HepG2 (cell line): Measurements from ENCODE around the gene KRI1. TPM values are rescaled to one million over a fixed set of nuclear protein-coding genes. Genes with fewer than 3 reads are reported as not detected.

ENCODE experiments used
- ATAC-seq: fragments of 200-7000 bp; cut with Tn5 transposase; 3 replicates; pipeline ENCODE4 v1.9.1; 2020; ENCODE audit warnings: mild to moderate bottlenecking, moderate library complexity
- BruUV-seq: library from RNA; stranded (reverse); fragments of 400-500 nt; replicated peaks from 2 replicates; lab custom pipeline; 2021; lab: Mats Ljungman, UMichigan
- CTCF ChIA-PET: fragments of 300-600 bp; formaldehyde crosslinking; extraction: SDS; loops from one replicate; lab custom pipeline; 2021; ENCODE audit warnings: low total read pairs, inconsistent platforms, low intra/inter-chr PET ratio; lab: Yijun Ruan, JAX
- POLR2A ChIA-PET: fragments of 350-600 bp; sonication (Branson Sonifier 250); formaldehyde crosslinking; loops from one replicate; lab custom pipeline; 2020; ENCODE audit warnings: antibody characterized with exemption, inconsistent platforms; lab: Yijun Ruan, JAX
- DNase-seq: peaks from one replicate; pipeline ENCODE4 v3.0.0-alpha.2; 2015; ENCODE audit warnings: low spot score
- FAIRE-seq: peaks from 3 replicates; lab custom pipeline; 2011; peaks lifted over from hg19 to GRCh38; lab: Jason Lieb, UNC
- H2AFZ ChIP-seq: one replicate; pipeline ENCODE4 v1.6.1; 2011; ENCODE audit warnings: low read length, inconsistent platforms
- H3K27ac ChIP-seq: fragments of 300-600 bp; 3 replicates; pipeline ENCODE4 v1.8.0; 2011; ENCODE audit warnings: mixed run types, mild to moderate bottlenecking, mixed read lengths, low read length, inconsistent platforms; ENCODE audit not compliant: insufficient read depth; ENCODE audit errors: extremely low read length
- H3K27me3 ChIP-seq, 2 experiments: fragments of 200-600 bp in 1 of 2; 2 replicates in 1 of 2; 3 replicates in 1 of 2; pipeline versions ENCODE4 v1.6.0 to v1.8.0; 2011; ENCODE audit warnings: low read length in 2 of 2, mild to moderate bottlenecking in 2 of 2, moderate library complexity in 2 of 2, inconsistent platforms in 1 of 2; ENCODE audit not compliant: insufficient read depth in 2 of 2, control insufficient read depth in 1 of 2
- H3K36me3 ChIP-seq, 2 experiments: fragments of 200-600 bp in 1 of 2; replicated peaks in 1 of 2; 2 replicates in 1 of 2; 3 replicates in 1 of 2; pipeline versions ENCODE4 v1.5.1 to v1.8.0; 2011; ENCODE audit warnings: low read length in 2 of 2, inconsistent platforms in 1 of 2; ENCODE audit not compliant: insufficient read depth in 2 of 2, control insufficient read depth in 1 of 2
- H3K4me1 ChIP-seq: 2 replicates; pipeline ENCODE4 v1.5.1; 2012; ENCODE audit warnings: low read length, inconsistent platforms; ENCODE audit not compliant: insufficient read depth
- H3K4me2 ChIP-seq: 2 replicates; pipeline ENCODE4 v1.6.0; 2011; ENCODE audit warnings: low read depth, low read length, inconsistent platforms
- H3K4me3 ChIP-seq, 3 experiments: fragments of 200-600 bp in 1 of 3; sonication (generic), shearing (Covaris generic) in 1 of 3; replicated peaks in 1 of 3; 2 replicates each; pipeline ENCODE4 v1.5.1; 2011 to 2016; ENCODE audit warnings: low read length in 3 of 3, inconsistent platforms in 2 of 3, low read depth in 2 of 3, mild to moderate bottlenecking in 2 of 3, control low read depth in 1 of 3, mixed read lengths in 1 of 3; ENCODE audit not compliant: insufficient read depth in 1 of 3
- H3K79me2 ChIP-seq: one replicate; pipeline ENCODE4 v1.6.1; 2011; ENCODE audit warnings: low read length, inconsistent platforms; ENCODE audit not compliant: insufficient read depth
- H3K9ac ChIP-seq: 2 replicates; pipeline ENCODE4 v1.6.0; 2011; ENCODE audit warnings: mild to moderate bottlenecking, low read depth, low read length, inconsistent platforms; ENCODE audit not compliant: insufficient read depth
- H3K9me3 ChIP-seq: 2 replicates; pipeline ENCODE4 v1.5.1; 2012; ENCODE audit warnings: mild to moderate bottlenecking, low read length
- H4K20me1 ChIP-seq: 2 replicates; pipeline ENCODE4 v1.6.0; 2011; ENCODE audit warnings: inconsistent platforms, mild to moderate bottlenecking, low read length, moderate library complexity; ENCODE audit not compliant: insufficient read depth
- MTA1 ChIP-seq: sonication (generic); formaldehyde crosslinking; IDR thresholded peaks from 2 replicates; pipeline ENCODE4 v1.4.0; 2020; ENCODE audit warnings: missing genetic modification reagents, mild to moderate bottlenecking, borderline replicate concordance
- MTF2 ChIP-seq: sonication (generic); formaldehyde crosslinking; IDR thresholded peaks from 2 replicates; pipeline ENCODE4 v1.5.0; 2020; ENCODE audit warnings: missing genetic modification reagents, borderline replicate concordance
- NCOA5 ChIP-seq: sonication (generic); formaldehyde crosslinking; IDR thresholded peaks from 2 replicates; pipeline ENCODE4 v1.4.0; 2020; ENCODE audit warnings: missing genetic modification reagents
- NFKBIZ ChIP-seq: IDR thresholded peaks from 2 replicates; pipeline ENCODE4 v1.6.1; 2018; ENCODE audit warnings: missing genetic modification reagents, missing compliant biosample characterization
- ZNF263 ChIP-seq: sonication (generic); formaldehyde crosslinking; IDR thresholded peaks from 2 replicates; pipeline ENCODE4 v1.4.0; 2020; ENCODE audit warnings: missing genetic modification reagents
- ZNF383 ChIP-seq: sonication (generic); formaldehyde crosslinking; IDR thresholded peaks from 2 replicates; pipeline ENCODE4 v1.4.0; 2020; ENCODE audit warnings: missing genetic modification reagents, mild to moderate bottlenecking, borderline replicate concordance
- ZNF547 ChIP-seq: sonication (generic); formaldehyde crosslinking; IDR thresholded peaks from 2 replicates; pipeline ENCODE4 v1.5.1; 2020; ENCODE audit warnings: mild to moderate bottlenecking, missing genetic modification reagents
- ZNF709 ChIP-seq: sonication (generic); formaldehyde crosslinking; IDR thresholded peaks from 2 replicates; pipeline ENCODE4 v1.5.0; 2020; ENCODE audit warnings: mild to moderate bottlenecking, missing genetic modification reagents
- ZSCAN21 ChIP-seq: sonication (generic); formaldehyde crosslinking; IDR thresholded peaks from 2 replicates; pipeline ENCODE4 v1.8.0; 2022; ENCODE audit warnings: mild to moderate bottlenecking, missing genetic modification reagents, moderate library complexity, borderline replicate concordance
- WGBS: methylation state at CpG from one replicate; pipeline ENCODE4 v1.1.6; 2017; ENCODE audit warnings: low lambda C conversion rate; 5-methylcytosine and 5-hydroxymethylcytosine counted together
- in situ Hi-C: cut with HindIII; loops from 2 replicates; pipeline ENCODE4 v1.10.0; 2017; ENCODE audit warnings: low pct_unique_long_range_greater_than_20kb; ENCODE audit not compliant: extremely low pct_ligation_motif_present
- intact Hi-C: fragments of 100-400 bp; cut with micrococcal nuclease; formaldehyde crosslinking; loops from one replicate; pipeline ENCODE4 v1.10.0; 2022; ENCODE audit not compliant: unreplicated experiment
- polyA plus RNA-seq, 8 experiments: library from polyadenylated mRNA; depleted of rRNA in 3 of 8; stranded (reverse) in 7 of 8; unstranded in 1 of 8; fragments of >200 nt; fragmentation: Illumina TruSeq in 4 of 8; extraction: Trizol in 4 of 8; gene quantifications; 2 replicates each; pipeline versions ENCODE4 v1.2.1 to v1.2.3, GENCODE V29; 2011 to 2016; ENCODE audit warnings: low read depth in 4 of 8, missing spikeins in 1 of 8, mixed read lengths in 1 of 8; ENCODE audit not compliant: insufficient read depth in 1 of 8
- total RNA-seq, 5 experiments: library from RNA; depleted of rRNA; stranded (reverse); fragments of >200 nt; fragmentation: Illumina TruSeq; extraction: Trizol; gene quantifications; 2 replicates each; pipeline ENCODE4 v1.2.3, GENCODE V29; 2016; ENCODE audit warnings: low read depth in 1 of 5
- TF ChIP-seq, protein P1 (sequence below): sonication (generic); formaldehyde crosslinking; IDR thresholded peaks from 2 replicates; pipeline ENCODE4 v1.4.0; 2020; ENCODE audit warnings: missing genetic modification reagents
- TF ChIP-seq, protein P2 (sequence below): sonication (generic); formaldehyde crosslinking; IDR thresholded peaks from 2 replicates; pipeline ENCODE4 v1.5.0; 2020; ENCODE audit warnings: mild to moderate bottlenecking, missing genetic modification reagents, moderate library complexity
- TF ChIP-seq, protein P3 (sequence below): sonication (generic); formaldehyde crosslinking; IDR thresholded peaks from 2 replicates; pipeline ENCODE4 v1.8.0; 2022; ENCODE audit warnings: missing genetic modification reagents, mild to moderate bottlenecking, inconsistent platforms, borderline replicate concordance
- TF ChIP-seq, protein P4 (sequence below): sonication (generic); formaldehyde crosslinking; IDR thresholded peaks from 2 replicates; pipeline ENCODE4 v1.4.0; 2020; ENCODE audit warnings: missing genetic modification reagents

Gene KRI1
- total and polyA plus RNA-seq, 2 of the 13 experiments (the other 11 are each of a cell fraction or from before 2014, with no cell fraction given): 9.1 to 11.7 TPM

DNA sequence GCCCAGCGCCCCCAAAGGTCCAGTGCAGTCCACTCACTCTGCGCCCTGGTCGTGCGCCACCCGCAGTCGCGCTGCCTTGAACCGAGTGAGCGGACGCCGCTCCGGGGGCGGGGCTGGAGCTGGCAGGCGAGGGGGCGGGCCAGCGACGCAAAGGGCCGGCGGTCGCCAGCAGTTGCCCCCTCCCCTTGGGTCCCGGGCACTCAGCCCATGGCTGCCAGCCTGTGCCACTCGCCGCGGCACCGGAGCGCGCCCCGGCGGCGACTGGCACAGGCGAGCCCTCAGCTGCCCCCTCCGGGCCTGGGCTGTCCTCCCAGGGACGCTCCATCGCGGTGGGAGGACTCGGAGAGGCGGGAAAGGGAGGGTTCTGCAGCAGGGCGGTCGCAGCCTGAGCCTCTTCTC, 48.5 kb downstream of the KRI1 start, which contains the start of gene S1PR5:
Gene S1PR5, minus strand, starts transcription at position 87 of the 399 bp plus-strand sequence. CDS start 2,436 bp downstream, outside the sequence.
- in situ Hi-C loops: no loop called here
- DNase-seq: no peak
- POLR2A ChIA-PET: no interaction called here
- peak; percentile 71; the same call in 1 of the 2 replicates for TF ChIP-seq MTF2 (CRISPR knock-in tag)
- no peak for TF ChIP-seq NFKBIZ (CRISPR knock-in tag)
- TF ChIP-seq, protein P1, sequence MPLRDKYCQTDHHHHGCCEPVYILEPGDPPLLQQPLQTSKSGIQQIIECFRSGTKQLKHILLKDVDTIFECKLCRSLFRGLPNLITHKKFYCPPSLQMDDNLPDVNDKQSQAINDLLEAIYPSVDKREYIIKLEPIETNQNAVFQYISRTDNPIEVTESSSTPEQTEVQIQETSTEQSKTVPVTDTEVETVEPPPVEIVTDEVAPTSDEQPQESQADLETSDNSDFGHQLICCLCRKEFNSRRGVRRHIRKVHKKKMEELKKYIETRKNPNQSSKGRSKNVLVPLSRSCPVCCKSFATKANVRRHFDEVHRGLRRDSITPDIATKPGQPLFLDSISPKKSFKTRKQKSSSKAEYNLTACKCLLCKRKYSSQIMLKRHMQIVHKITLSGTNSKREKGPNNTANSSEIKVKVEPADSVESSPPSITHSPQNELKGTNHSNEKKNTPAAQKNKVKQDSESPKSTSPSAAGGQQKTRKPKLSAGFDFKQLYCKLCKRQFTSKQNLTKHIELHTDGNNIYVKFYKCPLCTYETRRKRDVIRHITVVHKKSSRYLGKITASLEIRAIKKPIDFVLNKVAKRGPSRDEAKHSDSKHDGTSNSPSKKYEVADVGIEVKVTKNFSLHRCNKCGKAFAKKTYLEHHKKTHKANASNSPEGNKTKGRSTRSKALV: peak; percentile 91
- 0 out of 2 replicates have a peak, but pooled peaks have one; percentile 40 for TF ChIP-seq ZSCAN21 (CRISPR knock-in tag)
- TF ChIP-seq ZNF709: no peak
- TF ChIP-seq MTA1: 0 out of 2 replicates have a peak, but pooled peaks have one; percentile 18
- no peak for TF ChIP-seq ZNF383 (CRISPR knock-in tag)
- TF ChIP-seq, protein P2, sequence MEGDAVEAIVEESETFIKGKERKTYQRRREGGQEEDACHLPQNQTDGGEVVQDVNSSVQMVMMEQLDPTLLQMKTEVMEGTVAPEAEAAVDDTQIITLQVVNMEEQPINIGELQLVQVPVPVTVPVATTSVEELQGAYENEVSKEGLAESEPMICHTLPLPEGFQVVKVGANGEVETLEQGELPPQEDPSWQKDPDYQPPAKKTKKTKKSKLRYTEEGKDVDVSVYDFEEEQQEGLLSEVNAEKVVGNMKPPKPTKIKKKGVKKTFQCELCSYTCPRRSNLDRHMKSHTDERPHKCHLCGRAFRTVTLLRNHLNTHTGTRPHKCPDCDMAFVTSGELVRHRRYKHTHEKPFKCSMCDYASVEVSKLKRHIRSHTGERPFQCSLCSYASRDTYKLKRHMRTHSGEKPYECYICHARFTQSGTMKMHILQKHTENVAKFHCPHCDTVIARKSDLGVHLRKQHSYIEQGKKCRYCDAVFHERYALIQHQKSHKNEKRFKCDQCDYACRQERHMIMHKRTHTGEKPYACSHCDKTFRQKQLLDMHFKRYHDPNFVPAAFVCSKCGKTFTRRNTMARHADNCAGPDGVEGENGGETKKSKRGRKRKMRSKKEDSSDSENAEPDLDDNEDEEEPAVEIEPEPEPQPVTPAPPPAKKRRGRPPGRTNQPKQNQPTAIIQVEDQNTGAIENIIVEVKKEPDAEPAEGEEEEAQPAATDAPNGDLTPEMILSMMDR (CRISPR knock-in tag): peak; percentile 31
- TF ChIP-seq ZNF263: peak; percentile 87
- TF ChIP-seq, protein P3, sequence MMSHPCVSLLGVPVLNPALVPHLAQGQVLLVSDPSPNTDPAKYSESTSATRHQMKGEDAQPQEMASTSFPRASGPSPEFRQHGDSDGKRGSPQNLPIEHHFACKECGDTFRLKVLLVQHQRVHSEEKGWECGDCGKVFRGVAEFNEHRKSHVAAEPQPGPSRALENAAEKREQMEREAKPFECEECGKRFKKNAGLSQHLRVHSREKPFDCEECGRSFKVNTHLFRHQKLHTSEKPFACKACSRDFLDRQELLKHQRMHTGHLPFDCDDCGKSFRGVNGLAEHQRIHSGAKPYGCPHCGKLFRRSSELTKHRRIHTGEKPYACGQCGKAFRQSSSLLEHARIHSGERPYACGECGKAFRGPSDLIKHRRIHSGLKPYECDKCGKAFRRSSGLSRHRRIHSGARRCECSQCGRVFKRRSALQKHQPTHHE (CRISPR knock-in tag): 0 out of 2 replicates have a peak, but pooled peaks have one; percentile 30
- 0 out of 2 replicates have a peak, but pooled peaks have one; percentile 24 for TF ChIP-seq ZNF547 (CRISPR knock-in tag)
- TF ChIP-seq, protein P4, sequence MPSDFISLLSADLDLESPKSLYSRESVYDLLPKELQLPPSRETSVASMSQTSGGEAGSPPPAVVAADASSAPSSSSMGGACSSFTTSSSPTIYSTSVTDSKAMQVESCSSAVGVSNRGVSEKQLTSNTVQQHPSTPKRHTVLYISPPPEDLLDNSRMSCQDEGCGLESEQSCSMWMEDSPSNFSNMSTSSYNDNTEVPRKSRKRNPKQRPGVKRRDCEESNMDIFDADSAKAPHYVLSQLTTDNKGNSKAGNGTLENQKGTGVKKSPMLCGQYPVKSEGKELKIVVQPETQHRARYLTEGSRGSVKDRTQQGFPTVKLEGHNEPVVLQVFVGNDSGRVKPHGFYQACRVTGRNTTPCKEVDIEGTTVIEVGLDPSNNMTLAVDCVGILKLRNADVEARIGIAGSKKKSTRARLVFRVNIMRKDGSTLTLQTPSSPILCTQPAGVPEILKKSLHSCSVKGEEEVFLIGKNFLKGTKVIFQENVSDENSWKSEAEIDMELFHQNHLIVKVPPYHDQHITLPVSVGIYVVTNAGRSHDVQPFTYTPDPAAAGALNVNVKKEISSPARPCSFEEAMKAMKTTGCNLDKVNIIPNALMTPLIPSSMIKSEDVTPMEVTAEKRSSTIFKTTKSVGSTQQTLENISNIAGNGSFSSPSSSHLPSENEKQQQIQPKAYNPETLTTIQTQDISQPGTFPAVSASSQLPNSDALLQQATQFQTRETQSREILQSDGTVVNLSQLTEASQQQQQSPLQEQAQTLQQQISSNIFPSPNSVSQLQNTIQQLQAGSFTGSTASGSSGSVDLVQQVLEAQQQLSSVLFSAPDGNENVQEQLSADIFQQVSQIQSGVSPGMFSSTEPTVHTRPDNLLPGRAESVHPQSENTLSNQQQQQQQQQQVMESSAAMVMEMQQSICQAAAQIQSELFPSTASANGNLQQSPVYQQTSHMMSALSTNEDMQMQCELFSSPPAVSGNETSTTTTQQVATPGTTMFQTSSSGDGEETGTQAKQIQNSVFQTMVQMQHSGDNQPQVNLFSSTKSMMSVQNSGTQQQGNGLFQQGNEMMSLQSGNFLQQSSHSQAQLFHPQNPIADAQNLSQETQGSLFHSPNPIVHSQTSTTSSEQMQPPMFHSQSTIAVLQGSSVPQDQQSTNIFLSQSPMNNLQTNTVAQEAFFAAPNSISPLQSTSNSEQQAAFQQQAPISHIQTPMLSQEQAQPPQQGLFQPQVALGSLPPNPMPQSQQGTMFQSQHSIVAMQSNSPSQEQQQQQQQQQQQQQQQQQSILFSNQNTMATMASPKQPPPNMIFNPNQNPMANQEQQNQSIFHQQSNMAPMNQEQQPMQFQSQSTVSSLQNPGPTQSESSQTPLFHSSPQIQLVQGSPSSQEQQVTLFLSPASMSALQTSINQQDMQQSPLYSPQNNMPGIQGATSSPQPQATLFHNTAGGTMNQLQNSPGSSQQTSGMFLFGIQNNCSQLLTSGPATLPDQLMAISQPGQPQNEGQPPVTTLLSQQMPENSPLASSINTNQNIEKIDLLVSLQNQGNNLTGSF (CRISPR knock-in tag): no peak
- TF ChIP-seq NCOA5 (CRISPR knock-in tag): no peak

More for the DNA sequence above, 48.5 kb downstream of the KRI1 start, which contains the start of gene S1PR5:
- Histone ChIP-seq H4K20me1 (no peaks in the 10 kb centered on the region), H2AFZ (no peak within 1 kb of the TSS), H3K4me2 (peak within 1 kb of the TSS; percentile 74), H3K27ac (no peak within 1 kb of the TSS), H3K4me3 (peak within 1 kb of the TSS; percentile 26 to 66 (median 34); a peak in 5 of 6 replicates), H3K9ac (no peak within 1 kb of the TSS), H3K79me2 (no peaks in the 10 kb centered on the region), H3K9me3 (no peaks in the 10 kb centered on the region), H3K27me3 (peaks cover 15 to 66% of the 10 kb centered on the region in 2 experiments), H3K4me1 (peaks cover 48% of the 10 kb centered on the region), H3K36me3 (no peaks in the 10 kb centered on the region)
- intact Hi-C loops: no loop called here
- BruUV-seq: no TSS peak
- FAIRE-seq (no peak), ATAC-seq (peak; percentile 42)
- no CpG with 5 or more reads among the region's 39 CpGs for WGBS
- CTCF ChIA-PET: no interaction called here
